T-helper 9 cell (primary cell): Measurements from ENCODE around the gene PCDHA12.
"Not testable (repeated sequence)": the region's sequence is repeated elsewhere in the genome, so short reads cannot be mapped to it uniquely, and the experiment has no call there.

Experiments used
- DNase-seq: peaks from one replicate; pipeline ENCODE4 v3.0.0-alpha.2; 2020
- total RNA-seq, 2 donors: gene quantifications; one replicate each; lab custom pipeline; 2026; lab: John Stamatoyannopoulos, UW

Gene PCDHA12, protein sequence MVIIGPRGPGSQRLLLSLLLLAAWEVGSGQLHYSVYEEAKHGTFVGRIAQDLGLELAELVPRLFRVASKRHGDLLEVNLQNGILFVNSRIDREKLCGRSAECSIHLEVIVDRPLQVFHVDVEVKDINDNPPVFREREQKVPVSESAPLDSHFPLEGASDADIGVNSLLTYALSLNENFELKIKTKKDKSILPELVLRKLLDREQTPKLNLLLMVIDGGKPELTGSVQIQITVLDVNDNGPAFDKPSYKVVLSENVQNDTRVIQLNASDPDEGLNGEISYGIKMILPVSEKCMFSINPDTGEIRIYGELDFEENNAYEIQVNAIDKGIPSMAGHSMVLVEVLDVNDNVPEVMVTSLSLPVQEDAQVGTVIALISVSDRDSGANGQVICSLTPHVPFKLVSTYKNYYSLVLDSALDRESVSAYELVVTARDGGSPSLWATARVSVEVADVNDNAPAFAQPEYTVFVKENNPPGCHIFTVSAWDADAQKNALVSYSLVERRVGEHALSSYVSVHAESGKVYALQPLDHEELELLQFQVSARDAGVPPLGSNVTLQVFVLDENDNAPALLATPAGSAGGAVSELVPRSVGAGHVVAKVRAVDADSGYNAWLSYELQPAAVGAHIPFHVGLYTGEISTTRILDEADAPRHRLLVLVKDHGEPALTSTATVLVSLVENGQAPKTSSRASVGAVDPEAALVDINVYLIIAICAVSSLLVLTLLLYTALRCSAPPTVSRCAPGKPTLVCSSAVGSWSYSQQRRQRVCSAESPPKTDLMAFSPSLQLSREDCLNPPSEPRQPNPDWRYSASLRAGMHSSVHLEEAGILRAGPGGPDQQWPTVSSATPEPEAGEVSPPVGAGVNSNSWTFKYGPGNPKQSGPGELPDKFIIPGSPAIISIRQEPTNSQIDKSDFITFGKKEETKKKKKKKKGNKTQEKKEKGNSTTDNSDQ
- 0 reads per million in 2 donors for total RNA-seq

DNA sequence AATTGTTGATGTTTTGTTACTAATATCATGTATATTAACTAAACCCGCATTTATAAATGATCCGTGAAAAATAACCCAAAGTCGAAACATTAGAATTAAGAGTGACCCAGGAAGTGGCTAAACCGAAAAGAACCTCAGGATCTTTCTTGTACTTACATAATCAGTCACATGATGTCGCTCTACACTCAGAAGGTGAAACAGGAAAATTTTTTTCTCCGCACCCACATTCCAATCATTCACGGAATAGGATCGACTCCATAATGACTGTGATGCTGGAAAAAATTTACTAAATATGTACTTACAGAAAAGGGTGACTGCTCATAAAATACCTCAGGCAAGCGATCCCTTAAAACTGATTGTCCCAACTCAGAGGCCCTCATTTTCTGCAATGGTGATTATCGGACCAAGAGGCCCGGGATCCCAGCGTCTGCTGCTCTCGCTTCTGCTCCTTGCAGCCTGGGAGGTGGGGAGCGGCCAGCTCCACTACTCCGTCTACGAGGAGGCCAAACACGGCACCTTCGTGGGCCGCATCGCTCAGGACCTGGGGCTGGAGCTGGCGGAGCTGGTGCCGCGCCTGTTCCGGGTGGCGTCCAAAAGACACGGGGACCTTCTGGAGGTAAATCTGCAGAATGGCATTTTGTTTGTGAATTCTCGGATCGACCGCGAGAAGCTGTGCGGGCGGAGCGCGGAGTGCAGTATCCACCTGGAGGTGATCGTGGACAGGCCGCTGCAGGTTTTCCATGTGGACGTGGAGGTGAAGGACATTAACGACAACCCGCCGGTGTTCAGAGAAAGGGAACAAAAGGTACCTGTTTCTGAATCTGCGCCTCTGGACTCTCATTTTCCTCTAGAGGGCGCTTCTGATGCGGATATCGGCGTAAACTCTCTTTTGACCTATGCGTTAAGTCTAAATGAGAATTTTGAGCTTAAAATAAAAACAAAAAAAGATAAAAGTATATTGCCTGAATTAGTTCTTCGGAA lies at the start of gene PCDHA12:
TSS of gene PCDHA12 (plus strand) at position 224 of the 981 bp plus-strand sequence. CDS start at position 389, 165 bp downstream.
- no peak for DNase-seq

DNA sequence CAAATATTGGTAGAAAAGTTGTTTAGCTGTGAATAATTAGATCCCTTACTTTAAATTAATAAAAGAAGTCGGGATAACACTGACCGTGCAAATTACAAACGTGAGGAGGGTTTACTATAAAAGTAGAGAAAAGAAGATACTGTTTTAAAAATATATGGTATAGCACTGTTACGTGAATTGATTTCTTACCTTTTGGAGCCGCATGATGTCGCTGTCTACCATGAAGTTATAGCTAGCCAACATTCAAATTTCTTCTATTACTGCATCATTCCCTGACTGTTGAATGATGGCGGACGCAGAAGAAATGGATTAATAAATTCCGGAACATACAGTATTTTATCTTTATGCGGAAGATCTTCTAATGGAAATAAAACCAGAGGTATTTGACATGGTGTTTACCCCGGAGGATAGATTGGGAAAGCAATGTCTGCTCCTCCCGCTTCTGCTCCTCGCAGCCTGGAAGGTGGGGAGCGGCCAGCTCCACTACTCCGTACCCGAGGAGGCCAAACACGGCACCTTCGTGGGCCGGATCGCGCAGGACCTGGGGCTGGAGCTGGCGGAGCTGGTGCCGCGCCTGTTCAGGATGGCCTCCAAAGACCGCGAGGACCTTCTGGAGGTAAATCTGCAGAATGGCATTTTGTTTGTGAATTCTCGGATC lies 47.3 kb upstream of the PCDHA12 start, which contains the start of gene PCDHA6:
TSS of gene PCDHA6 (plus strand) at position 257 of the 658 bp plus-strand sequence. CDS start at position 389, 132 bp downstream.
- DNase-seq: no peak

DNA sequence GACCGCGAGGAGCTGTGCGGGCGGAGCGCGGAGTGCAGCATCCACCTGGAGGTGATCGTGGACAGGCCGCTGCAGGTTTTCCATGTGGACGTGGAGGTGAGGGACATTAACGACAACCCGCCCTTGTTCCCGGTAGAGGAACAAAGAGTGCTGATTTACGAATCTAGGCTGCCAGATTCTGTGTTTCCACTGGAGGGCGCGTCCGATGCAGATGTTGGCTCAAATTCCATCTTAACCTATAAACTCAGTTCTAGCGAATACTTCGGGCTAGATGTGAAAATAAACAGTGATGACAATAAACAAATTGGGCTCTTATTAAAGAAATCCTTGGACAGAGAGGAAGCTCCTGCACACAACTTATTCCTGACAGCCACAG lies 46.8 kb upstream of the PCDHA12 start:
- no peak for DNase-seq

DNA sequence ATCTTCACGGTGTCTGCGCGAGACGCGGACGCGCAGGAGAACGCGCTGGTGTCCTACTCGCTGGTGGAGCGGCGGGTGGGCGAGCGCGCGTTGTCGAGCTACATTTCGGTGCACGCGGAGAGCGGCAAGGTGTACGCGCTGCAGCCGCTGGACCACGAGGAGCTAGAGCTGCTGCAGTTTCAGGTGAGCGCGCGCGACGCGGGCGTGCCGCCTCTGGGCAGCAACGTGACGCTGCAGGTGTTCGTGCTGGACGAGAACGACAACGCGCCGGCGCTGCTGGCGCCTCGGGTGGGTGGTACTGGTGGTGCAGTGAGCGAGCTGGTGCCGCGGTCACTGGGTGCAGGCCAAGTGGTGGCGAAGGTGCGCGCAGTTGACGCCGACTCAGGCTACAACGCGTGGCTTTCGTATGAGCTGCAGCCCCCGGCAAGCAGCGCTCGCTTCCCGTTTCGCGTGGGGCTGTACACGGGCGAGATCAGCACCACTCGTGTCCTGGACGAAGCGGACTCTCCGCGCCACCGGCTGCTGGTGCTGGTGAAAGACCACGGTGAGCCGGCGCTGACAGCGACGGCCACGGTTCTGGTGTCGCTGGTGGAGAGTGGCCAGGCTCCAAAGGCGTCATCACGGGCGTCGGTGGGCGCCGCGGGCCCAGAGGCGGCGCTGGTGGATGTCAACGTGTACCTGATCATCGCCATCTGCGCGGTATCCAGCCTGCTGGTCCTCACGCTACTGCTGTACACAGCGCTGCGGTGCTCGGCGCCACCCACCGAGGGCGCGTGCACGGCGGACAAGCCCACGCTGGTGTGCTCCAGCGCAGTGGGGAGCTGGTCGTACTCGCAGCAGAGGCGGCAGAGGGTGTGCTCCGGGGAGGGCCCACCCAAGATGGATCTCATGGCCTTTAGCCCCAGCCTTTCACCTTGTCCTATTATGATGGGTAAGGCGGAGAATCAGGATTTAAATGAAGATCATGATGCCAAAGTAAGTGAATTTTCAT lies 45.3 kb upstream of the PCDHA12 start:
- not testable (repeated sequence) for DNase-seq

DNA sequence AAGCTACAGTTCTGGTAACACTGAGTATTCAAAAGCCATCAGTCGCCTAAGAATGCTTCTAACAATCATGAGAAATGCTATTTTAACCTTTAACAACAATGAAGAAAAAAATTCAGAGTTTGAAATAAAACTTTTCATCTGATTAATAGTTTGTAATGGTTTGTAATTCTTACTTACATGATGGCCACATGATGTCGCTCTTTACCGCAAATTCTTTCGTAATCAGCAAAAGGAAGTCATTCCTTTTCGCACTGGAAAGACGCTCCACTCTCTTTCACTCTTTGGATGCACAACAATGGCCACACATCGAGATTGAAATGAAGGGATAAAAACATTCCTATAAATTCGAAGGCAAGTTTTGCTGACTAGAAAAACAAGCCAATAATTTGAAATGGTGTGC lies 41.1 kb upstream of the PCDHA12 start, which contains the start of gene PCDHA7:
TSS of gene PCDHA7 (plus strand) at position 277 of the 400 bp plus-strand sequence. CDS start at position 392, 115 bp downstream.
- no peak for DNase-seq

DNA sequence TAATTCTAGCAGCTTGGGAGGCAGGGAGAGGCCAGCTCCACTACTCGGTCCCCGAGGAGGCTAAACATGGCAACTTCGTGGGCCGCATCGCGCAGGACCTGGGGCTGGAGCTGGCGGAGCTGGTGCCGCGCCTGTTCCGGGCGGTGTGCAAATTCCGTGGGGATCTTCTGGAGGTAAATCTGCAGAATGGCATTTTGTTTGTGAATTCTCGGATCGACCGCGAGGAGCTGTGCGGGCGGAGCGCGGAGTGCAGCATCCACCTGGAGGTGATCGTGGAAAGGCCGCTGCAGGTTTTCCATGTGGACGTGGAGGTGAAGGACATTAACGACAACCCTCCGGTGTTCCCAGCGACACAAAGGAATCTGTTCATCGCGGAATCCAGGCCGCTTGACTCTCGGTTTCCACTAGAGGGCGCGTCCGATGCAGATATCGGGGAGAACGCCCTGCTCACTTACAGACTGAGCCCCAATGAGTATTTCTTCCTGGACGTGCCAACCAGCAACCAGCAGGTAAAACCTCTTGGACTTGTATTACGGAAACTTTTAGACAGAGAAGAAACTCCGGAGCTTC lies 40.6 kb upstream of the PCDHA12 start:
- DNase-seq: not testable (repeated sequence)

DNA sequence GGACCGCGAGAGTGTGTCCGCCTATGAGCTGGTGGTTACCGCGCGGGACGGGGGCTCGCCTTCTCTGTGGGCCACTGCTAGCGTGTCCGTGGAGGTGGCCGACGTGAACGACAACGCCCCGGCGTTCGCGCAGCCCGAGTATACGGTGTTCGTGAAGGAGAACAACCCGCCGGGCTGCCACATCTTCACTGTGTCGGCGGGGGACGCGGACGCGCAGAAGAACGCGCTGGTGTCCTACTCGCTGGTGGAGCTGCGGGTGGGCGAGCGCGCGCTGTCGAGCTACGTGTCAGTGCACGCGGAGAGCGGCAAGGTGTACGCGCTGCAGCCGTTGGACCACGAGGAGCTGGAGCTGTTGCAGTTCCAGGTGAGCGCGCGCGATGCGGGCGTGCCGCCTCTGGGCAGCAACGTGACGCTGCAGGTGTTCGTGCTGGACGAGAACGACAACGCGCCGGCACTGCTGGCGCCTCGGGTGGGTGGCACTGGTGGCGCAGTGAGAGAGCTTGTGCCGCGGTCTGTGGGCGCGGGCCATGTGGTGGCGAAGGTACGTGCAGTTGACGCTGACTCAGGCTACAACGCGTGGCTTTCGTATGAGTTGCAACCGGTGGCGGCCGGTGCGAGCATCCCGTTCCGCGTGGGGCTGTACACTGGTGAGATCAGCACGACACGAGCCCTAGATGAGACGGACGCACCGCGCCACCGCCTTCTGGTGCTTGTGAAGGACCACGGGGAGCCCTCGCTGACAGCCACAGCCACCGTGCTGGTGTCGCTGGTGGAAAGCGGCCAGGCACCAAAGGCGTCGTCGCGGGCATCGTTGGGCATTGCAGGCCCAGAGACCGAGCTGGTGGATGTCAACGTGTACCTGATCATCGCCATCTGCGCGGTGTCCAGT lies 39.2 kb upstream of the PCDHA12 start:
- no peak for DNase-seq

DNA sequence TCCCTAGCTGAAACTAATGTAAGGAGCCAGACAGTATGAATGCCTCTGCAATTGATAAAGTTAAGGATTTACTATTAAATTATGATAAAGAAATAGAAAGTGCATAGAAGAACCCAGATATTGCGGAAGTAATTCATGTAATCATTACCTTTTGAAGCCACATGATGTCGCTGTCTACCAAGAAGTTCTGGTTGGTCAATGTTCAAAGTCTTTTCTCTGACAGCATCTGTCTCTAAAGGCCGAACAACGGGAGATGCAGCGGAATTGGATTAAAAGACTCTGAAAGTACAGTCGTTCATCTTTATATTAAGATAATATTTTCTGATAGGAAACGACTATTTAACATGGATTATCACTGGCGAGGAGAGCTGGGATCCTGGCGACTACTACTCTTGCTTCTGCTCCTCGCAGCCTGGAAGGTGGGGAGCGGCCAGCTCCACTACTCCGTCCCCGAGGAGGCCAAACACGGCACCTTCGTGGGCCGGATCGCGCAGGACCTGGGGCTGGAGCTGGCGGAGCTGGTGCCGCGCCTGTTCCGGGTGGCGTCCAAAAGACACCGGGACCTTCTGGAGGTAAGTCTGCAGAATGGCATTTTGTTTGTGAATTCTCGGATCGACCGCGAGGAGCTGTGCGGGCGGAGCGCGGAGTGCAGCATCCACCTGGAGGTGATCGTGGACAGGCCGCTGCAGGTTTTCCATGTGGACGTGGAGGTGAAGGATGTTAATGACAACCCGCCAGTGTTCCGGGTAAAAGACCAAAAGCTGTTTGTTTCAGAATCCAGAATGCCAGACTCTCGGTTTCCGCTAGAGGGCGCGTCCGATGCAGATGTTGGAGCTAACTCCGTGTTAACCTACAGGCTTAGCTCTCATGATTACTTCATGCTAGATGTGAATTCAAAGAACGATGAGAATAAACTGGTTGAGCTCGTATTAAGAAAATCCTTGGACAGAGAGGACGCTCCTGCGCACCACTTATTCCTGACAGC lies 33.8 kb upstream of the PCDHA12 start, which contains the start of gene PCDHA8:
TSS of gene PCDHA8 (plus strand) at position 210 of the 985 bp plus-strand sequence. CDS start at position 345, 135 bp downstream.
- DNase-seq: no peak

DNA sequence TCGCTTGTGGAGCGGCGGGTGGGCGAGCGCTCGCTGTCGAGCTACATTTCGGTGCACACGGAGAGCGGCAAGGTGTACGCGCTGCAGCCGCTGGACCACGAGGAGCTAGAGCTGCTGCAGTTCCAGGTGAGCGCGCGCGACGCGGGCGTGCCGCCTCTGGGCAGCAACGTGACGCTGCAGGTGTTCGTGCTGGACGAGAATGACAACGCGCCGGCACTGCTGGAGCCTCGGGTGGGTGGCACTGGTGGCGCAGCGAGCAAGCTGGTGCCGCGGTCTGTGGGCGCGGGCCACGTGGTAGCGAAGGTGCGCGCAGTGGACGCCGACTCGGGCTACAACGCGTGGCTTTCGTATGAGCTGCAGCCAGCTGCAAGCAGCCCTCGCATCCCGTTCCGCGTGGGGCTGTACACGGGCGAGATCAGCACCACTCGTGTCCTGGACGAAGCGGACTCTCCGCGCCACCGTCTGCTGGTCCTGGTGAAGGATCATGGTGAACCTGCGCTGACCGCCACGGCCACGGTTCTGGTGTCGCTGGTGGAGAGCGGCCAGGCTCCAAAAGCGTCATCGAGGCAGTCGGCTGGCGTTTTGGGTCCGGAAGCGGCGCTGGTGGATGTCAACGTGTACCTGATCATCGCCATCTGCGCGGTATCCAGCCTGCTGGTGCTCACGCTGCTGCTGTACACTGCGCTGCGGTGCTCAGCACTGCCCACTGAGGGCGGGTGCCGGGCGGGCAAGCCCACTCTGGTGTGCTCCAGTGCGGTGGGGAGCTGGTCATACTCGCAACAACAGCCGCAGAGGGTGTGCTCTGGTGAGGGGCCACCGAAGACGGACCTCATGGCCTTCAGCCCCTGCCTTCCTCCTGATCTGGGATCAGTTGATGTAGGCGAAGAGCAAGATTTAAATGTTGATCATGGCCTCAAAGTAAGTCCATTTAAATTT lies 32.0 kb upstream of the PCDHA12 start:
- DNase-seq: no peak

DNA sequence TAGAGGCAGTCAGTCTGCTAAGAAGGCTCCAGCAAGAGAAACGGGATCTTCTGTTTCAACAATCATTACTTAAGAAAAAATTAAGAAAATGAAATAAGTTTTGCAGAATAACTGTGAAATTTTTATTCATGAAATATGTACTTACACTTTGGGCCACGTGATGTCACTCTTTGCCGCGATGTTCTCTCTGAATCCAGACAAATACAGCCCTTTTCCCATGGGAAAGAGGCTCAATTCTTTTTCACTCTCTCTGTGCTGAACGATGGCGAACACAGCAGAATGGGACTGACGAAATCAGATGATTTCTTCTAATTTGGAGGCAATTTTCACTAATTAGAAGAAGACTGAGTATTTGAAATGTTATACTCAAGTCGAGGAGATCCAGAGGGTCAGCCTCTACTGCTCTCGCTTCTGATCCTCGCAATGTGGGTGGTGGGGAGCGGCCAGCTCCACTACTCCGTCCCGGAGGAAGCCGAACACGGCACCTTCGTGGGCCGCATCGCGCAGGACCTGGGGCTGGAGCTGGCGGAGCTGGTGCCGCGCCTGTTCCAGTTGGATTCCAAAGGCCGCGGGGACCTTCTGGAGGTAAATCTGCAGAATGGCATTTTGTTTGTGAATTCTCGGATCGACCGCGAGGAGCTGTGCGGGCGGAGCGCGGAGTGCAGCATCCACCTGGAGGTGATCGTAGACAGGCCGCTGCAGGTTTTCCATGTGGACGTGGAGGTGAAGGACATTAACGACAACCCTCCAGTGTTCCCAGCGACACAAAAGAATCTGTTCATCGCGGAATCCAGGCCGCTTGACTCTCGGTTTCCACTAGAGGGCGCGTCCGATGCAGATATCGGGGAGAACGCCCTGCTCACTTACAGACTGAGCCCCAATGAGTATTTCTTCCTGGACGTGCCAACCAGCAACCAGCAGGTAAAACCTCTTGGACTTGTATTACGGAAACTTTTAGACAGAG lies 26.7 kb upstream of the PCDHA12 start, which contains the start of gene PCDHA9:
TSS of gene PCDHA9 (plus strand) at position 244 of the 964 bp plus-strand sequence. CDS start at position 358, 114 bp downstream.
- not testable (repeated sequence) for DNase-seq

DNA sequence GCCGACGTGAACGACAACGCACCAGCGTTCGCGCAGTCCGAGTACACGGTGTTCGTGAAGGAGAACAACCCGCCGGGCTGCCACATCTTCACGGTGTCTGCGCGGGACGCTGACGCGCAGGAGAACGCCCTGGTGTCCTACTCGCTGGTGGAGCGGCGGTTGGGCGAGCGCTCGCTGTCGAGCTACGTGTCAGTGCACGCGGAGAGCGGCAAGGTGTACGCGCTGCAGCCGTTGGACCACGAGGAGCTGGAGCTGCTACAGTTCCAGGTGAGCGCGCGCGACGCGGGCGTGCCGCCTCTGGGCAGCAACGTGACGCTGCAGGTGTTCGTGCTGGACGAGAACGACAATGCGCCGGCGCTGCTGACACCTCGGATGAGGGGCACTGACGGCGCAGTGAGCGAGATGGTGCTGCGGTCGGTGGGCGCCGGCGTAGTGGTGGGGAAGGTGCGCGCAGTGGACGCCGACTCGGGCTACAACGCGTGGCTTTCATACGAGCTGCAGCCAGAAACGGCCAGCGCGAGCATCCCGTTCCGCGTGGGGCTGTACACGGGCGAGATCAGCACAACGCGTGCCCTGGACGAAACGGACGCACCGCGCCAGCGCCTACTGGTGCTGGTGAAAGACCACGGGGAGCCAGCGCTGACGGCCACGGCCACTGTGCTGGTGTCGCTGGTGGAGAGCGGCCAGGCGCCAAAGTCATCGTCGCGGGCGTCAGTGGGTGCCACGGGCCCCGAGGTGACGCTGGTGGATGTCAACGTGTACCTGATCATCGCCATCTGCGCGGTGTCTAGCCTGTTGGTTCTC lies 25.1 kb upstream of the PCDHA12 start:
- DNase-seq: not testable (repeated sequence)

DNA sequence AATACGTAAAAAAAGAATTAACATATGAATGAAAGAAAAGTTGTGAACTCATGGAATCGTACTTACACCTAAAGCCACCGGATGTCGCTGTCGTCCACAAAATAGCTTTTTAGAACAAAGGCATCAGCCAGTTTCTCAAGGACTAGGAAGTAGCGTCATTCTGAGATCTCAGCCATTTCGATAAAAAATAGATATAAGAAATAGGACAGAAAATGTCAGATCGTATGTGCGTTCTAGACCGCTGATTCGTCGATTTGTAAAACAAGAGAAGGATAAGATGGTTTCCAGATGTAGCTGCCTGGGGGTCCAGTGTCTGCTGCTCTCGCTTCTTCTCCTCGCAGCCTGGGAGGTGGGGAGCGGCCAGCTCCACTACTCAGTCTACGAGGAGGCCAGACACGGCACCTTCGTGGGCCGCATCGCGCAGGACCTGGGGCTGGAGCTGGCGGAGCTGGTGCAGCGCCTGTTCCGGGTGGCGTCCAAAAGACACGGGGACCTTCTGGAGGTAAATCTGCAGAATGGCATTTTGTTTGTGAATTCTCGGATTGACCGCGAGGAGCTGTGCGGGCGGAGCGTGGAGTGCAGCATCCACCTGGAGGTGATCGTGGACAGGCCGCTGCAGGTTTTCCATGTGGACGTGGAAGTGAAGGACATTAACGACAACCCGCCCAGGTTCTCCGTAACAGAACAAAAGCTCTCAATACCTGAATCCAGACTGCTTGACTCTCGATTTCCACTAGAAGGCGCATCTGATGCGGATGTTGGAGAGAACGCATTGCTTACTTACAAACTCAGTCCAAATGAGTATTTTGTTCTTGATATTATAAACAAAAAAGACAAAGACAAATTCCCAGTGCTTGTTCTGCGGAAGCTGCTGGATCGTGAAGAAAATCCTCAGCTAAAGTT lies 19.1 kb upstream of the PCDHA12 start, which contains the start of gene PCDHA10:
TSS of gene PCDHA10 (plus strand) at position 126 of the 903 bp plus-strand sequence. CDS start at position 278, 152 bp downstream.
- DNase-seq: no peak
